ENCODE results near the gene SYNPO2L.
A peak's percentile ranks its signal among the peaks of the same experiment; 100 is the strongest.

Gene SYNPO2L

DNA sequence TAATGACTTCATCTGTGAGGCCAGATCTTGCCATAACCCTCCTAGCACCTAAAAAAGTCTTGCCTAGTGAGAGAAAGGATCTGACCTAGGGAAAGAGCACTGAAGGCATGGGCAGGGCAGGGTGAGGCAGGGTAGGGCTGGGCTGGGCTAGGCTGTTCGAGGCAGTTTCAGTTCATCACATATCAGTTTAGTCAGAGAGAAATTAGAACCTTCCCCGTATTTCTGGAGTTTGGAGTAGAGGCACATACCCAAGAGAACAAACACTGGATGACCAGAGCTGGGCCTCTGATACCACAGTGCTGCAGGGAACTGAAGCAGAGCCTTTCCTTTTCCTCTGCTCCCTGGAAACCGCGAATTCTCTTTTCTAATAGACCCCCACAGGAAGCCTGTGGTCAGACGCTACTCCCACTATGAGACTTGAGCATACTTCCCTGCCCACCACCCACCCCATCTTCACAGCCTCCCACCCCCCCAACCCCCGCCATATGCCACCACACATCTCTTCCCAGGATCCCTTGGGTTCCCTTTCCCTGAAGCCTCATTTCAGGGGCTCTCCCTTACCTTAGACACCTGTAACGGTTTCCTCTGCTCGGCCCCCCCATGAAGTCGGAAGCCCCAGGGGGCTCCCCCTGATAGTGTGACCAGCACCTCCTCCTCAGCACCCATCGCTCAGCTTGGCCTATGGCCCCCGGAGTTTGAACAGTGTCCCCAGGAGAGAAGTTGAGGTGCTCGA, 406 bp downstream of the SYNPO2L start:
- DNase-seq (ENCODE audit: low spot score), result peak; percentile 64
- in situ Hi-C loops (cut with MboI; ENCODE audit: low sequenced_read_pairs, unreplicated experiment), result no loop called here

GRCh38 chr10:73653701-73654100, 2.1 kb downstream of the SYNPO2L start:
- peak; percentile 67 for DNase-seq (ENCODE audit: low spot score)
- in situ Hi-C loops (cut with MboI; ENCODE audit: low sequenced_read_pairs, unreplicated experiment), result no loop called here
- peak; percentile 48 for TF ChIP-seq CTCF (IDR thresholded peaks at IDR 0.05; ENCODE audit: borderline replicate concordance, control extremely low read depth, extremely low read depth, insufficient read depth, missing control alignments)

More for the DNA sequence above, 406 bp downstream of the SYNPO2L start:
- TF ChIP-seq CTCF (IDR thresholded peaks at IDR 0.05; ENCODE audit: borderline replicate concordance, control extremely low read depth, extremely low read depth, insufficient read depth, missing control alignments), result no peak

DNA sequence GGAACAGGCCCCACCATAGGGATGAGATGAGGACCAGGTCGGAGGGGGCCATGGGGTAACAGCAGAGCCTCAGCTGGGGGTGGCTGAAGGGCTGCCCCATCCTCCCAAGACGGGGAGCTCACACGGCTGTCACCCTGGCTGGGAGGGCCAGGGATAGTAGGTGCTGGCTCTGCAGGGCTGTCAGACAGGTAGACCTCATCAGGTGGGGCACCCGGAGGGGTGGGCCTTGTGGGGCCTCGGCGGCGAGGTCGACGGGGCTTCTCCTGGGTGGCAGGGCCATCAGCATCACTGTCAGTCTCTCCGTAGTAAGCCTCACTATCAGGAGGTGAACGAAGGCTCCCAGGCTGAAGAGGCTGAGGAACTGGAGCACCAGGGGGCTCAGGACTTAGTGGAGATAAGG, 2.6 kb downstream of the SYNPO2L start:
- TF ChIP-seq CTCF (IDR thresholded peaks at IDR 0.05; ENCODE audit: borderline replicate concordance, control extremely low read depth, extremely low read depth, insufficient read depth, missing control alignments), result no peak
- in situ Hi-C loops (cut with MboI; ENCODE audit: low sequenced_read_pairs, unreplicated experiment), result no loop called here

DNA sequence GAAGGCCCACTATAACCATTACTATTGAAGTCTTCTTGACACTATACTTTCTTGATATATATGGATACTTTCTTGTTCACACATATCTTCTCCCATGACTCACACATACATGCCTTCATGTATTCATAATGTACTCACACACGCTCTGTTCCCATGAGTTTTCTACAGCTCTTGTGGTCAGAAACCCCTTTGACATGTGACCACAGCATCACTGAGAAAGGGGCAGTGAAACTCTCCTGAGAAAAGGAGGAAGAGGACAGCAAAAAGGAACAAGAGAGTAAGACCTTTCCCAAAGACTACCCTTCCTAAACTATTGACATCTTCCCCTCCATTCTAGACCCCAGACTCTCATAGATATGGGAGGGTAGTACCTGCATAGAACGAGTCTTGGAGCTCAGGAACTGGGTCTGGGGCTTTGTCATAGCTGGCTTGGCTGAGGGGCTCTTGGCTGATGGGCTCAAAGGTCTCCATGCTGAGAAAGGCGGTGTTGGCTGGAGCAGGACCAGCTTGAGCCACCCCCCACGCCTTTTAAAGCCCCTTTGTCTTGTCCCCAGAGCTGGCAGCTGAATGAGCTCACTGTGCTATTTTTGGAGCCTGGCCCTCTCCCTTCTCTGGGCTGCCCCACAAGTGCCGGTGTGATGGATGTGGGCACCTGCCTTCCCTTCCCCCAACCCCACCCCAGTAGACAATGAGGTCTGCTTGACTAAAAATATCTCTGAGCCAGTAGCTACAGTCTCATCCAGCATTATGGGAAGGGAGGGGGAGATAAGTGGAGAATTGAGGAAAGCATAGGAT, 5.1 kb downstream of the SYNPO2L start:
- TF ChIP-seq CTCF (IDR thresholded peaks at IDR 0.05; ENCODE audit: borderline replicate concordance, control extremely low read depth, extremely low read depth, insufficient read depth, missing control alignments), result no peak
- peak; percentile 70 for DNase-seq (ENCODE audit: low spot score)
- in situ Hi-C loops (cut with MboI; ENCODE audit: low sequenced_read_pairs, unreplicated experiment), result no loop called here

More for the DNA sequence above, 2.6 kb downstream of the SYNPO2L start:
- no peak for DNase-seq (ENCODE audit: low spot score)

- TF ChIP-seq CTCF (IDR thresholded peaks at IDR 0.05; ENCODE audit: borderline replicate concordance, control extremely low read depth, extremely low read depth, insufficient read depth, missing control alignments), result no peak
- in situ Hi-C loops (cut with MboI; ENCODE audit: low sequenced_read_pairs, unreplicated experiment), result no loop called here
- DNase-seq (ENCODE audit: low spot score), result no peak
Measured at GRCh38 chr10:73649876-73650536, 5.8 kb downstream of the SYNPO2L start.

DNA sequence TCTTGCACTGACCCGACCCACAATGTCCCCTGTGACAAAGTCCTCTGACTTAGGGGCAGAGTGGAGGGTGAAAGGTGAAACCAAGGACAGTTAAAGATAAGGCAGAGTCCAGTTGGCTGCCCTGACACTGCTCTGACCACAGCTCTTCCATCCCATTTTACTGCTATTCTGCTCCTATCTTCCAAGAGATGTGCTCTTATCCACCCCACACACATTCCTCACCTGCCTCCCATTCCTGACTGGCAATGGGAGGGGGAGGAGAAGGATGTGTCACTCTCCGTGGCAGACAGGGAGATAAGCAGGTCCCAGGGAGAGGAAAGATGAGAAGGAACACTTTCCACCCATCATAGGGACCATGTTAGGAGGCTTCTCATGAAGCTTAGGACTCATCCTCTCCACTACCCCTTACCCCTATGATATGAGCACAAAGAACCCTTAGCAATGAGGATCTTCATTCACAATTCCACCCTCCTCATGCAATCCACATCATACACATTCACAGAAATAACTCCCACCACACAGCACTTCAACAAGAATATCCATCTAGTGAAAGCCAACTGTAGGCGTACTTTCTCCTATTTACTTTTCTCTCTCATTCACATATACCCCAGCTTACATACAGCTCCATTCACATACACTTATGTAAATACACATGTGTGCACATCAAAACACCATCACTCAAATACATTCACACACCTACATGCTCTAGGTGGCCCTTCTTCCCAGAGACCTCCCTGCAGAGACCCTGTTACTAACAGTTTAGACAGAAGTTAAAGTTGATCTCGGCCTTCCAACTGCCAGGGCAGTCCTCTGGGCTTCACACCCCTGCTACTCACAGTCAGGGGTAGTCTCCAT, 6.6 kb downstream of the SYNPO2L start:
- in situ Hi-C loops (cut with MboI; ENCODE audit: low sequenced_read_pairs, unreplicated experiment), result no loop called here
- TF ChIP-seq CTCF (IDR thresholded peaks at IDR 0.05; ENCODE audit: borderline replicate concordance, control extremely low read depth, extremely low read depth, insufficient read depth, missing control alignments), result no peak
- DNase-seq (ENCODE audit: low spot score), result no peak

All from GM13976 (cell line).